ENCODE measurements around the gene TSPEAR. TPM values are rescaled to one million over a fixed set of nuclear protein-coding genes. Genes with fewer than 3 reads are reported as not detected.

Gene TSPEAR
- total and polyA plus RNA-seq, 10 donors, result 0.02 to 0.22 (median 0.03) TPM; not detected in 7

GRCh38 chr21:44595524-44595923, 115.8 kb downstream of the TSPEAR start:
- Histone ChIP-seq H3K4me1 (no peaks in the 10 kb centered on the region), H3K9me3 (peaks cover 0 to 11% (median 0%) of the 10 kb centered on the region in 8 donors), H3K27me3 (replicated peaks in 1 of 7) (peaks cover 0 to 39% (median under 1%) of the 10 kb centered on the region in 7 donors), H3K27ac (no peak overlapping the region), H3K36me3 (no peaks in the 10 kb centered on the region), H3K4me3 (no peak overlapping the region)
- TF ChIP-seq POLR2A (IDR thresholded peaks at IDR 0.05) (no peak), POLR2AphosphoS5 (IDR thresholded peaks at IDR 0.05) (no peak), CTCF (IDR thresholded peaks at IDR 0.05 in 8 of 11, conservative IDR thresholded peaks at IDR 0.05 in 3 of 11) (no peak)
- DNase-seq, result no peak
- 78 to 91% (median 86%) methylated on average over 6 of the region's 6 CpGs for WGBS, 5 donors
- intact Hi-C loops (cut with DNase I; ENCODE audit: low total_unique reads), result no loop called here

GRCh38 chr21:44594406-44594916, 116.9 kb downstream of the TSPEAR start:
- intact Hi-C loops (cut with DNase I; ENCODE audit: low total_unique reads), result no loop called here
- WGBS, 5 donors, result 78 to 85% (median 83%) methylated on average over 12 of the region's 12 CpGs
- TF ChIP-seq POLR2A (IDR thresholded peaks at IDR 0.05) (no peak), CTCF (IDR thresholded peaks at IDR 0.05 in 8 of 11, conservative IDR thresholded peaks at IDR 0.05 in 3 of 11) (no peak), POLR2AphosphoS5 (IDR thresholded peaks at IDR 0.05) (no peak)
- Histone ChIP-seq H3K27ac (no peak overlapping the region), H3K4me1 (no peaks in the 10 kb centered on the region), H3K36me3 (no peaks in the 10 kb centered on the region), H3K4me3 (no peak overlapping the region), H3K27me3 (replicated peaks in 1 of 7) (peaks cover 0 to 42% (median 11%) of the 10 kb centered on the region in 7 donors), H3K9me3 (peaks cover 0 to 11% (median 0%) of the 10 kb centered on the region in 8 donors)
- DNase-seq, result no peak

- Histone ChIP-seq H3K9me3 (peaks cover 0 to 9% (median 0%) of the 10 kb centered on the region in 8 donors), H3K27me3 (replicated peaks in 1 of 7) (peaks cover 0 to 43% (median 12%) of the 10 kb centered on the region in 7 donors), H3K4me1 (no peaks in the 10 kb centered on the region), H3K27ac (no peak overlapping the region), H3K4me3 (no peak overlapping the region), H3K36me3 (no peaks in the 10 kb centered on the region)
- TF ChIP-seq POLR2A (IDR thresholded peaks at IDR 0.05) (no peak), POLR2AphosphoS5 (IDR thresholded peaks at IDR 0.05) (no peak), CTCF (IDR thresholded peaks at IDR 0.05 in 8 of 11, conservative IDR thresholded peaks at IDR 0.05 in 3 of 11) (no peak)
- WGBS, 5 donors, result 63 to 78% (median 72%) methylated on average over 20 of the region's 20 CpGs
- no peak for DNase-seq
- intact Hi-C loops (cut with DNase I; ENCODE audit: low total_unique reads), result no loop called here
These were observed 117.6 kb downstream of the TSPEAR start for GRCh38 chr21:44593598-44594405.

All from spleen (tissue), 11 donors.